Spleen (tissue), 11 donors: Measurements from ENCODE around the gene MUSK. TPM values are rescaled to one million over a fixed set of nuclear protein-coding genes. Genes with fewer than 3 reads are reported as not detected.

Experiments
- DNase-seq: peaks from one replicate; pipeline ENCODE4 v3.0.0-alpha.2; 2020
- H3K27ac ChIP-seq, 8 donors: fragments of 200-600 bp; sonication (generic) in 7 of 8; 1 replicate in 4 of 8; 2 replicates in 4 of 8; pipeline versions ENCODE4 v1.5.0 to v1.8.0; 2016 to 2021; ENCODE audit warnings: inconsistent platforms in 4 of 8, mild to moderate bottlenecking in 4 of 8, moderate library complexity in 1 of 8
- H3K27me3 ChIP-seq, 7 donors: fragments of 200-600 bp; sonication (generic) in 6 of 7; replicated peaks in 1 of 7; 1 replicate in 4 of 7; 2 replicates in 3 of 7; pipeline versions ENCODE4 v1.5.0 to v1.8.0; 2016 to 2021; ENCODE audit warnings: inconsistent platforms in 3 of 7, mild to moderate bottlenecking in 1 of 7
- H3K36me3 ChIP-seq, 6 donors: fragments of 200-600 bp; sonication (generic) in 5 of 6; 1 replicate in 4 of 6; 2 replicates in 2 of 6; pipeline versions ENCODE4 v1.5.0 to v1.8.0; 2016 to 2021; ENCODE audit warnings: inconsistent platforms in 2 of 6
- H3K4me1 ChIP-seq, 6 donors: fragments of 200-600 bp; sonication (generic) in 5 of 6; 1 replicate in 3 of 6; 2 replicates in 3 of 6; pipeline versions ENCODE4 v1.5.0 to v1.8.0; 2016 to 2021; ENCODE audit warnings: inconsistent platforms in 3 of 6
- H3K4me3 ChIP-seq, 8 donors: fragments of 200-600 bp; sonication (generic) in 7 of 8; 1 replicate in 4 of 8; 2 replicates in 4 of 8; pipeline versions ENCODE4 v1.5.0 to v1.8.0; 2016 to 2021; ENCODE audit warnings: inconsistent platforms in 4 of 8, mild to moderate bottlenecking in 4 of 8, moderate library complexity in 2 of 8
- H3K9me3 ChIP-seq, 8 donors: fragments of 200-600 bp; sonication (generic) in 7 of 8; 1 replicate in 4 of 8; 2 replicates in 4 of 8; pipeline versions ENCODE4 v1.5.0 to v1.8.0; 2016 to 2021; ENCODE audit warnings: inconsistent platforms in 4 of 8
- CTCF ChIP-seq, 11 experiments: fragments of 200-600 bp in 7 of 11; fragments of 450-650 bp in 4 of 11; sonication (generic) in 4 of 11; IDR thresholded peaks in 8 of 11; conservative IDR thresholded peaks in 3 of 11; 1 replicate in 7 of 11; 2 replicates in 4 of 11; pipeline versions ENCODE4 v1.4.0 to v1.8.0; 2016 to 2021; ENCODE audit warnings: antibody characterized with exemption in 11 of 11, inconsistent platforms in 4 of 11, mild to moderate bottlenecking in 1 of 11
- POLR2A ChIP-seq, 3 donors: fragments of 450-650 bp; IDR thresholded peaks; one replicate each; pipeline ENCODE4 v1.5.1; 2017; ENCODE audit warnings: antibody characterized with exemption in 3 of 3, mild to moderate bottlenecking in 1 of 3
- POLR2AphosphoS5 ChIP-seq, 3 donors: sonication (generic); formaldehyde crosslinking; IDR thresholded peaks; one replicate each; pipeline ENCODE4 v1.5.1; 2017; ENCODE audit warnings: antibody characterized with exemption in 3 of 3
- WGBS, 5 donors: extraction: QIAGEN DNeasy Blood & Tissue Kit in 3 of 5; methylation state at CpG; one replicate each; pipeline versions ENCODE4 v1.1.5 to v1.1.7; 2013 to 2018; 5-methylcytosine and 5-hydroxymethylcytosine counted together
- intact Hi-C: fragments of 100-400 bp; cut with DNase I; formaldehyde crosslinking; loops from one replicate; pipeline ENCODE4 v1.15.0; 2023; ENCODE audit warnings: low total_unique reads
- polyA plus RNA-seq, 3 donors: library from polyadenylated mRNA; stranded (reverse); fragments of 200-250 nt; gene quantifications; one replicate each; pipeline ENCODE4 v1.2.1, GENCODE V29; 2013
- total RNA-seq, 7 donors: library from RNA; depleted of rRNA in 3 of 7; stranded (reverse); fragments of >200 nt in 3 of 7; fragmentation: NEBNext Ultra II Directional in 4 of 7; extraction: Animal tissue kit (Norgen Biotek cat#: 25700) in 4 of 7; gene quantifications; one replicate each; pipeline versions ENCODE4 v1.1.0 to v1.2.1, GENCODE V29; 2016 to 2021
- donor health status: healthy with polysubstance abuse.
- donor health status: DM: no; HTN: no; CAD: no; lungs with moderate emphysema.
- donor health status: DM: no; HTN: no; CAD: no.
- donor health status: Bipolar disorder and iron deficiency.
- donor health status: healthy.
- donor health status: DM: no; HTN: no; CAD: no.
- donor health status: DM: yes; HTN: yes; CAD: no.

Gene MUSK
- total and polyA plus RNA-seq, 10 donors: 0.03 to 0.94 (median 0.12) TPM; not detected in 4

DNA sequence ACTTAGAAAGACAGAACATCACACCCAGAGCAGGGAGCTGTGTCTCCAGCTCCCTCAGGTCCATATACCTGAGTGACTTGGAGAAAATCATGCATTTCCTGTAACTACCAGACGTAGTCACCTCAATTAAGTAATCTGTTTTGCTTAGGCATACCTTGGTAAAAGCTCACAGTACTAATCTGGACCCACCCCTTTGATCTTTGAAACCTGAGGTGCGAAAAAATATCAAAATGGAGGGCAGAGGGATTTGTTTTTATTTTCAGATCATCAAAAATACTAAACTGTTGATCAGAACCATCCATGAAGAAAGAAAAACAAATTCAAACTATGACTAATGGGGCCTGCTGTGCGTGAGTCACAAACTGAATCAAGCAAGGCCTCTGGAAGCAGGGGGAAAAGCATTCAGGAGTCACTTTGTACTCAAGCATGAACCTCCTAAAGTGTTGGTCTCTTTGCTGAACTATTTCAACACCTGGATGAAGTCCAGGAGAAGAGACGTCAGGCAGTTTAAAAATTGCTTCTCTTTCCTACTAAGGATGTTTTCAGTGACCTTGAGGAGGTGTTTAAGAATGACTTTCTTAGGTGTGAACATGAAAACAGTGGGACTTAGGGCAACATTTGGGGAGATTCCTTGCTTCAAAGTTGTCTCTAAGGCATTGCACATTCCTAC, 76.3 kb downstream of the MUSK start:
- Histone ChIP-seq H3K9me3 (peaks cover 0 to under 1% (median 0%) of the 10 kb centered on the region in 8 donors), H3K27me3 (no peaks in the 10 kb centered on the region), H3K4me1 (no peaks in the 10 kb centered on the region), H3K36me3 (no peaks in the 10 kb centered on the region), H3K27ac (no peak overlapping the region), H3K4me3 (no peak overlapping the region)
- WGBS, 5 donors: 56 to 81% (median 61%) methylated on average over 4 of the region's 4 CpGs
- intact Hi-C loops: no loop called here
- TF ChIP-seq CTCF (IDR thresholded peaks at IDR 0.05 in 8 of 11, conservative IDR thresholded peaks at IDR 0.05 in 3 of 11) (no peak), POLR2AphosphoS5 (IDR thresholded peaks at IDR 0.05) (no peak), POLR2A (IDR thresholded peaks at IDR 0.05) (no peak)
- DNase-seq: no peak

DNA sequence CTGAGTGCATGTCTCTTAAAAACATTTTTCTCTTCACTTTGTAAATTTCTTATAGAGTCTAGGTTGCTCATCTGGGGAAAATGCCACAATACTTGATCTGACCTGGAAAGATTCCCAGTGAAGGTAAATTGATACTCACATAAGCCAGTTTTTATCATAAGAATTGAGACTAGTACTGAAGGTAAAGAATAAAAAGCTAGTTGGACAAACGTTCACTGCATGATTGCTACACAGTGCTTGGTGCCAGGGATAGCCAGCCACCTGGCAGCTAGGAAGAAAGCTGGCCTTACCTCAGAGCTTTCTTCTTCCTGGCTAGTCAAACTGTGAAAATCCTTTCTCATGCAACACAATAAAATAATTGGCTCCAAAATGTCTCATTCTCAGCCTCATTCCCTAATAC, 77.1 kb downstream of the MUSK start:
- DNase-seq: no peak
- 55 to 88% (median 61%) methylated on average over 1 of the region's 1 CpG for WGBS, 5 donors
- no peak overlapping the region for H3K27ac ChIP-seq

DNA sequence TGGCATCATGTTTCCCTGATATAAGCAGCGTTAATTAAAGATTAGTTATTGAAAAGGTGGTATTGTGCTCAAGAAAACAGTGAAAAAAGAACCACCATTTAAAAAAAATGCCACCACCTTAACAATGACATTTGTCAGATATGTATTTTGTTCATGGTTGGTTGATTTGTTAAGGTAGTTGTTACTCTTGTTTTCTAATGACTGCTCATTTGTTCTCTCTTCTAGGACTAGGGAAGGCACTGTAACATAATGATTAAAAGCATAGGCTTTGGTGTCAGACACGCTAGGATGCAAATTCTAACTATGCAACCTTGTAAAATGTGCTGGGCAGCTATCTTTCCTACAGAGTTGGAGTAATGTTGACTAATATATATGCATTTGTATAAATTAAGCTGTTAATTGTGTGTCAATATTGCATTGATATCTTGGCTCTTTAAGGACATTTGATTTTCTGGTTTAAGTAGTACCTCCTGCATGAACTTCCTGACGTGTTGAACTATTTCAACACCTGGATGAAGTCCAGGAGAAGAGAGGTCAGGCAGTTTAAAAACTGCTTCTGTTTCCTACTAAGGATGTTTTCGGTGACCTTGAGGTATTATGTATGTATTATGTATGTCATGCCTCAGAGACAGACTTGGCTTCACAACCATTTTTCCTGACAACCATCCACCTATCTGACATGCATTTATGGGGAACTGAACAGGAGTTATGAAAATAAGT, 77.8 kb downstream of the MUSK start:
- H3K27me3 ChIP-seq: no peaks in the 10 kb centered on the region
- intact Hi-C loops: no loop called here
- DNase-seq: no peak
- no peak overlapping the region for H3K4me3 ChIP-seq
- no peaks in the 10 kb centered on the region for H3K9me3 ChIP-seq
- WGBS, 5 donors: 65 to 83% (median 75%) methylated on average over 4 of the region's 4 CpGs
- H3K27ac ChIP-seq: no peak overlapping the region
- no peaks in the 10 kb centered on the region for H3K4me1 ChIP-seq
- H3K36me3 ChIP-seq: no peaks in the 10 kb centered on the region
- no peak for TF ChIP-seq POLR2A (IDR thresholded peaks at IDR 0.05)
- no peak for TF ChIP-seq POLR2AphosphoS5 (IDR thresholded peaks at IDR 0.05)
- TF ChIP-seq CTCF (IDR thresholded peaks at IDR 0.05 in 8 of 11, conservative IDR thresholded peaks at IDR 0.05 in 3 of 11): no peak

More for the DNA sequence above, 77.1 kb downstream of the MUSK start:
- H3K36me3 ChIP-seq: no peaks in the 10 kb centered on the region
- no peaks in the 10 kb centered on the region for H3K9me3 ChIP-seq
- TF ChIP-seq POLR2A (IDR thresholded peaks at IDR 0.05) (no peak), POLR2AphosphoS5 (IDR thresholded peaks at IDR 0.05) (no peak), CTCF (IDR thresholded peaks at IDR 0.05 in 8 of 11, conservative IDR thresholded peaks at IDR 0.05 in 3 of 11) (no peak)
- no peak overlapping the region for H3K4me3 ChIP-seq
- intact Hi-C loops: no loop called here
- H3K4me1 ChIP-seq: no peaks in the 10 kb centered on the region
- no peaks in the 10 kb centered on the region for H3K27me3 ChIP-seq

DNA sequence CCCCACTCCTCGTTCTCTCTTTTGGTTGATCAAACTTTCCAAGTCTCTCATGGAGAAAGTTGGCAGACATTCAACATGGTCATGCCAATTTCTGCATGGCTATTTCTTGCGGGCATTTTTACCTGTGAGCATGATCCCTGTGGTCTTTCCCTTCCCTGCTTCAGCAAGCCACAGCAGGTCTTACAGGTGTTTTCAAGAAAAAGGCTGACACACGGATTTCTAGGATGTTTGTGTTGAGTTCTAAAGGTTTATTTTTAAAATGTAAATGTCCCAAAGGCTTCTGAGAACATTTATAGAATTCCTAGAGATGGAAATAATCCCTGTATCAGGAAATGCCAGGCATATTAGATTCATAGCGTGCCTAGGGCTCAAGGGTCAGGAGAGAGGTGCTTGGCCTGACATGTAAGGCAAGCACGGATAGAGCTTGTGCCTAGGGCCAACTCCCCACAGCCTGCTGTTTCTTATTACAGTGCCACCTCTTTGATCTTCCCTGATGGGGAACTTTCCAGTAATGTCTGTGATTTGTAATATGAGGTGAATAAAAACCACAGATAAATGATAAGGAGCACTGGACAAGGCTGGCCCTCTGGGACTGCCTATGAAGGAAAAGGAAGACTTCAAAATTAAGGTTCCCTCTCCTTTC, 79.8 kb downstream of the MUSK start:
- H3K27me3 ChIP-seq: no peaks in the 10 kb centered on the region
- TF ChIP-seq POLR2A (IDR thresholded peaks at IDR 0.05): no peak
- no peak for TF ChIP-seq CTCF (IDR thresholded peaks at IDR 0.05 in 8 of 11, conservative IDR thresholded peaks at IDR 0.05 in 3 of 11)
- no peak for TF ChIP-seq POLR2AphosphoS5 (IDR thresholded peaks at IDR 0.05)
- no peaks in the 10 kb centered on the region for H3K4me1 ChIP-seq
- DNase-seq: no peak
- intact Hi-C loops: no loop called here
- WGBS, 5 donors: 71 to 89% (median 82%) methylated on average over 5 of the region's 5 CpGs
- no peaks in the 10 kb centered on the region for H3K9me3 ChIP-seq
- H3K27ac ChIP-seq: no peak overlapping the region
- no peak overlapping the region for H3K4me3 ChIP-seq
- H3K36me3 ChIP-seq: no peaks in the 10 kb centered on the region
